ENCODE measurements around the gene HDAC4.

HDAC4 gene

DNA sequence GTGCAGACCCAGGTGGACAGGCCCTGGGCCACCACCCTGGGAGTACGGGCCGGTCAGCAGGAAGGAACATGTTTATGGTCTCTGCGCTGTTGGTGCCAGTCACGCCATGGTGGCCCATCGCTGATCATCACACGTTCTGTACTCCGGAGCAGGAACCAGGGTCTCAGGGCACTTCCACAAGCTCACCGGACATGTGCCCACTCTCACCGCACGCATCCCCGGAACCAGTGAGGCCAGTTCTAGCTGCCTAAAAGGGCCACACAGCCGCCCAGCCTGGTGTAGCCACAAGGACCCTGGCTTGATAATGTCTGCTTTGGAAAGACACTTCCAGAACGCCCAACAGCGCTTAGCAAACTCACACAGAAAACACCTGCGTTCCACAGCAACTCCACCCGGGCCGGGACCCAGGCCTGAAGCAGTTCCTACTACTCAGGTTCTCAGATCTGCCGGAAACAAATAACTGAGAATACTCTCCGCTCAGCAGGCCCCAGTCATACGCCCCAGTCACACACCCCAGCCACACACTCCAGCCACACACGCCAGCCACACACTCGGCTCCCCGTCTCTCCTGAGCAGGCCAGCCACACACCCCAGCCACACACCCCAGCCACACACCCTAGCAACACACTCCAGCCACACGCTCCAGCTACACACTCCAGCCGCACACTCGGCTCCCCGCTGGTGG lies 123.3 kb downstream of the HDAC4 start:
- no peak for ATAC-seq

DNA sequence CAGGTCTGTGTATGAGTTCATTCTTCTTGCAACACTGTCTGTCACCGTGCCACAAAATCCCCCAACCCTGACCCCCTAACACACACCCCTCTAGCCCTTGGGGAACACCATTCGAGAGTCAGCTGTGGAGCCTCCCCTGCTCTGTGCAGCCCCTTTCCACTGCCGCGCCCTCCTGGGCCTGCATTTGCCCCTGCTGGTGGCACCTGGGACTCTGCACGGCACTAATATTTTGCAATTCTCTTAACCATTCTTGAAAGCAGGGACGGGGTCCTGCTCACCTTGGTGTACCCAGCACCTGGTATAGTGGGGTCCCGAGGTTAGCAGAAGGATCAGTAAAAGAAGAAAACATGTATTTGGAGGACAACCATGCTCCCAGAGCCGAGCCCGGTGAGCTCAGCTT lies 124.0 kb downstream of the HDAC4 start:
- ATAC-seq, result no peak

DNA sequence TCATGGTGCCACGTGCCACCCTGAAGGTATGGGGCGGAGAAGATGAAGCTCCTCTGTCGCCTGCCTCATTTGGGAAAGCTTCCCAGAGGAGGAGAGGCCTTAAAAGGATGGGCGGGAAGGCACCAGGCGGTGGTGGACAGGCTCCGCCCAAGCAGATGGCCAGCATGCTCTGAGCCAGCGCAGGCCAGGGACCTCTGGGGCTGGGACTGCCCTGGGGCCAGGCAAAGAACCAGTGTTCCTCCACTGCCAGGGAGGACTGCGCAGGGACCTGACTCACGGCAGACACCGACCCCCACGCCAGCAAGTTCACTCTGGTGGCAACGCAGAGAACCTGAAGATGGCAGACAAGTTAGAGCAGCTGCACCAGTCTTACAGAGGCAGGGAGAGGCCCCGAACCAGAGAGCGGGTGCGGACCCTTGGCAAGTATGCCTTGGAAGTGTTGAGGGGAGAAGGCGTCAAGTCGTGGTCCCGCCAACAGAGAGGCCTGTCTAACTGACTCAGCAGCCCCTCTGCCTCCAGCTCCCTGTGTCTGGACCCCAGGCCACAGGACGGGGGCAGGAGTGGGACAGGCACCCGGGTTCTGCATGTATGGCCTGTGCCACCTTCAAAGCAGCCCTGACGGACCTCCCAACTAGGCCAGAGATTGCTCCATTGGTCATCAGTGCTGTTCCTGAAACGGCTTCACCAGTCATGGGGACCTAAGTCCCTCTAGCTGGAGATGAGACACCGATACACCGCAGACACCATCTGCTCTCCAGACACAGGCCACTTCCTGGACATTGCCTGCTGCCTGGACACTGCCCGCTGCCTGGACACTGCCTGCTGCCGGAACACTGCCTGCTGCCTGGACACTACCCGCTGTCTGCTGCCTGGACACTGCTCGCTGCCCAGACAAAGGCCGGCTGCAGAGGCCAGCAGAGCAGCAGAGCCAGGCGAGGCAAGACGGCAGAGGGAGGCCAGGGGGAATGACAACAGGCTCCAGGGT lies 124.7 kb downstream of the HDAC4 start:
- ATAC-seq, result no peak

DNA sequence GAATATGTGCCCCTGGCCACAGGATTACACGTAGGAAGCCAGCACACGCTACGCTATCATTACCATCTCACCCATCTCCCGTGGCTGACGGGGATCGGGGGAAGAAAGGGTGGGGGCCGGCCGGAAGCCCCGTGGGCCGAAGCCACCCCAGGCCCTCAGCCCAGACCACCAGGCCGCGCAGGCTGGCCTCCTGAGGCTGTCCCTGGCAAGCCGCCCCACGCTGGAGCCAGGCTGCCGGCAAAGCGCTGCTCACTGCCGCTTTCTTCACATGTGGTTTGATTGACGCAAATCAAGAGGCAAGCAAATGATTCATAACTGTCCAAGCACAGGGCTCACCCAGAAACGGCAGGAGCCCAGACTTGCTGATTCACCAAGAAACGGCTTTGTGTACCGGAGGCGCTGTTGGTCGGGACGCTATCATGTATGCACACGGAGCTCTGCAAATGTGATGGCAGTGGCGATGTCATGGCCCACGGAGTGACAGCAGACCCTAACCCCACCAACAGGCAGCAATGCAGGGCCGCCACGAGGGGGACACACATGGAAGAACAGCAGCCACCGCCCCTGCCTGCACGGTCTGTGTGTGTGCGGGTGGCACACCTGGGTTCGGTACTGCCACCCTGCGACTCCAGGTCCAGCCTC lies 125.7 kb downstream of the HDAC4 start:
- peak; percentile 94 for ATAC-seq

DNA sequence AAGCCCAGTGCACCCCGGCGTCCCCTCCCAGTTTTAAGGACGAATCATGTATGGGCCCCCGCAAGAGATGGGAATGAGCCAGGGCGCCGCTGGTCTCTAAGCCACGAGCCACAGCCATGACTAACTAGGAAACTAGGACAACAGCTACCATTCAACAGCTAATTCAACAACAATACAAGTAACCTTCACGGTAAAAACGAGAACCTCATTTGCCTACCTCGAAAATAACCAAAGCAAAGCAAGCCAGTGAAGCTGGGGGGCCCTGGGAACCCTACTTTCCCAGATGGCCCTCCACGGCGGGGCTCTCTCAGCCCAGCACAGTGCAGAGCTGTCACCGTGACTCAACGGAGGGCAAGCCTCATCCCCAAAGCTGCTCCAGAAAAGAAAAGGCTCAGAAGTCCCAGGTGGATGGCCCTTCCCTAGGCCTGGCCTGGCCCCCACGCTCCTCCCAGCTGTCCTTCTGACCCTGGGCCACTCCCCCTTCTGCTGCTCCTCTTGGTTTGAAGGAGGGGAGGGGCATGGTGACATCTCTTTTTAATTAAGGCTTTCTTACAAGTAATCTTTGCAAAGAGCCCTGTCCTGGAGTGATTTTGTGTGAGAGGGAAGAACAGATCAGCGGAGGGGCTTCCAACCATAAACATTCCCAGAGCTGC lies 126.3 kb downstream of the HDAC4 start:
- peak; percentile 25 to 29 for ATAC-seq

DNA sequence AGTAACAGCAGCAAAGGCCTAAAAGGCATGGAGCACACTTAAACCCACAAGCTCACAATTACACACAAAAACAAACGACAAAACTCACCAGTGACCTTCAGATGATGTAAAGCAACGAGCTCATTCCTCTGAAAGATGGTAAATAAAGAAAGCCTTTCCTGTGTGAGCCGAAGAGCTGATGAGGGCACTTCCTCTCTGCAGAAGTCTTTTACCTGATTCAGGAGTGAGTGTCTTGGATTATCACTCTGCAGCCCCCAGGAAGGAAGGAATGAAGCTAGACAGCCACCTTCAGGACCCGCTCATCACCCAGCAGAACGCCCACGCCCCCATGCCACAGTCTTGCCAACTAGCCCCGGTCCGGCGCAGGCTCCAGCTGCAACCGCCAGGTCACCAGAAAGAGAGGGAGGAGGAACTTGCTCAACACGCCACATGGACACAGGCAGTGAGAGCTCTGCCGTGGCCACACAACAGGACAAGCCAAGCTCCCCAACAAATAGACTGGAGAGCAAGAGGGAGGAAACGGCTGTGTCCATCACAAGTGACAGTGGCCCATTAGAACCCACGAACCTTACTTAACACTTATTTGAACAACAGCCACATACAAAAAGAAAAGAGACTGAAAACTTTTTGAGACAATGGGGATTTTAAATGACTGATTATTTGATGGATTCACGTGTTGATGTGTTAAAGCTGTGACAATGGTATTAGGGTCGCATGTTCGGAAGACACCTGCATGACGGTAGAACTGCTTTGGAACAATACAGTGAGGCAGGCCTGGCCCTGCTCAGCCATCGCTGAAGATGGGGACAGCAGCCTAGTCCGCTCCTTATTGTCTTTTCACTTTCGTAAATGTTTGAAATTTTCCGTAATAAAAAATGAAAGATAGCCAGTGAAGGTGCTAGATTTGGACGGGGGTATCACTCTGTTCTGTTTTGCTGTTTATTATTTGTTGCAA lies 127.3 kb downstream of the HDAC4 start:
- ATAC-seq, result no peak

DNA sequence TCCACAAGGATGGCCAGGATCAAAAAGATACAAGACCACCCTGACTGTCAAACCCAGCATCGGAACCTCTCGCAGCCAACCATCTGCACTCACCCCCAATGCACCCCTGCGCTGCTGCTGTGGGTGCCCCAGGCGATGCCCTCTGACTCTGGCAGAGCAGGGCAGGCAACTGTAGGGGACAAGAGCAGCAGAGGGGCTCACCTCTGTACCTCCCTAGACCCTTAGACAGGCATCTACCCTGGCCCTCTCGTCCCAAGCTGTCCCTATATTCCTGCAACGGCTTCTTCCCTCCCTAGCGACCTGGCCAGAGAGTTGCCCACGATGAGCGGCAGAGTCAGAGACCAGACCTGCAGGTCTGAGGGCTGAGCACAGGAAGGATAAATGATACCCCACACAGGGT lies 128.2 kb downstream of the HDAC4 start:
- ATAC-seq, result no peak

DNA sequence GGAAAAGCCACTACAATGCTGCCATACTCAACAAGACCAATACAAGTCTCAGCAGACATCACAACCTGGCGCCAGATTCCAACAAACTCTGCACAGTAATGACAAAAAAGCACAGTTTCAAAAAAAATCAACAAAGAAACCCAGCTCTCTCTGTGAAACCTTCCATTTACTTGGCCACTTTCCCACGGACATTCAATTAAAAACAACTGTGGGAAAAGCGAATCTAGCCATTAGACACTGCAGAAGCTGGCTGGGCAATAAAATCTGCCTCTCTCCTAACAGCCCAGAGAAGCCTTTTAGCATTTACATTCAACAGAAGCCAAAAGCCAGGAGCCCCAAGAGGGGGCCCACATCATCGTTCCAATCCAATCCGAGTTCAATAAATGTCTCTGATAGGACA lies 128.9 kb downstream of the HDAC4 start:
- ATAC-seq, result no peak

DNA sequence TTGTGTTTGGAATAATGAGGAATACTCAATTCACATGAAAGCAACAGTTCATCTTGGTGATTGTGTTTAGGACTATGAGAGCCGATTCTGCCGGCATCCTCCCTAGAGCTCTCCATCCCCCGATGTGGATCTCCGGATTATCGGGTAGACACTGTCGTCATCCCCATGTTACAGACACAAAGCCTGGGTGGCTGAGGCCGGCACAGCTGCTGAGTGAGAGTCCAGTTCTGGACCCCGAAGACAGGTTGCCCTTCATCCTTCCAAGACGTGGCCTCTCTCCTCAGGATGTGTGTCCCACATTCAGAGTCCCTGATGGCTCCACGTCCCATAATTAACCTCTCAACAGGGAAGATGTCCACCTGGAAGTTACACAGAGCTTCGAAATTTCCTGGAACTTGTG lies 129.3 kb downstream of the HDAC4 start:
- no peak for ATAC-seq

DNA sequence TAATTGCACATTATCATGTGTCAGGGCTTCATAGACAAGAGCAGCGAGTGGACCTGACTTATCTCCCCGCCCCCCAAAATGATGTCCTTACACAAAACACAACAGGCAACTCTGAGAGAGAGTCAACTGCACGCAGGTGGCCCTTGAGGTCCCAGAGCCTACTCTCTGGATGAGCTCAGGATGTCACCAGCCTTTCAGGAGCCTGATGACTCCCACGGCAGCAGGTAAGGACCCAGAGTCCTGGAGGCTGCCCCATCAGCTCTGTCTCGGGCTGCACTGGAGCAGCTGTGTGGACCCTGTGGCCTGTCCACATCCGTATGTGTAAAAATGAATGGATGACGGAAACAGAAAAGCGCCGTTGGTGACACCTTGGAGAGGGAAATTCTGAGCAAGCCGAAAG lies 130.9 kb downstream of the HDAC4 start:
- ATAC-seq, result no peak

DNA sequence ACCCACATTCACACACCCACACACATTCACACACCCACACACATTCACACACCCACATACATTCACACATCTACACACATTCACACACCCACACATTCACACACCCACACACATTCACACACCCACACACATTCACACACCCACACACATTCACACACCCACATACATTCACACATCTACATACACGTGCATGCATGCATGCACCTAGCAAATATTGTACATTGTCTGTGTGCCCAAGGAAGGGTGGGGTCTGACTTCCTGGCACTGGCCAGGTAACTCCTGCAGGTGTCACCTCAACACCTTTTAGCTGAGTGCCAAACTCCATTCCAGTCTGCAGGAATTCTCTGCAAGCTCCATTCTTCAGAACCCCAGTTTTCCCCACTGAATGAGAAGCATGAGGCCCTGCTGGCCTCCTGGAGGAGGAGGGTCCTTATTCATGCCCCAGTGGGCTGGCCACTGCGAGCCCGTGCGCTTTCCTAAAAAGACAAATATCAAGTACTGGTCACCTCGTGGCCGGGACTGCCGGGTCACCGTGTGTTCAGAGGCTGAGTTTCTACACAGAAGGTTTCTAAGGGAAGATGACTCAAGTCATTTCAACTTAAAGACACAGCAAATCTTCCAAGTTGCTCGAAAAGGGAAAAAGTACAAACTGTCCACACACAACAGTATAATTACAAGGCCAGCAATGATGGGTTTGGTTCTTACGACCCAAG lies 131.5 kb downstream of the HDAC4 start:
- ATAC-seq, result no peak

DNA sequence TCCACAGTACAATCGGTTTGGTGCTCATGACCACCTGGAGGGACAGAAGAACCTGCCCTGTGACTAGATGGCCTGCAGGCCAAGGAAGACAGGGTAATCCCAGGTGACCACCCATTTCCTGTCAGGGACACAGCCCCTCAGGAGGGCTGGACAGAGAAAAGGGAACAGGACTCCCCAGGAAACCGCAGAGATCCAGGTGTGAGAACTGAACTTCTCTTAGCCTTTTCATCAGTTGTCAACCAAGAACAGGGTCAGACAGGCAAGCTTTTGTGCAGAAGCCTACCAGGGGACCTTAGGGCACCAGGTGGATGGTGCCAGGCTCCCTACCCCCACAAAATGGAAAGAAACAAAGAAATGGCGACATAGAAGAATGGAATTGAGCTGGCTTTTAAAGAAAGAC lies 132.3 kb downstream of the HDAC4 start:
- no peak for ATAC-seq

DNA sequence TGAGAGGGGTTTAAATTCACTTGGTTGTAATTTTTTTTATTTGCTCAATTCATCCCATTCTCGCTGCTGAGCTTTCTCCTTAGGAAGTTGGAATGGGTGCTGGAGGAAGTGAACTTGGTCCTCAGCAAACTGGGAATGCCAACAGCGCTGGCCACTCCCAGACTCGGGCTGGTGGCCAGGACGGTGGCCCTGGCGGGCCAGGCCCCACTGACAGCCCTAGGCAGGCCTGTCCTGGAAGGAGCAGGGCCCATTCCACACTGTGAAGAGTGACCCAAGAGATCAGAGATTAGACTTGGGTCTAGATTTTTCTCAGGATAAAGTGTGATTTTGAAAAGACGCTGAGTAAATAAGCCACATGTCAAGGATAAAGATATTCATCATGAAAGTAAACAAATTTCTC lies 132.7 kb downstream of the HDAC4 start:
- no peak for ATAC-seq

DNA sequence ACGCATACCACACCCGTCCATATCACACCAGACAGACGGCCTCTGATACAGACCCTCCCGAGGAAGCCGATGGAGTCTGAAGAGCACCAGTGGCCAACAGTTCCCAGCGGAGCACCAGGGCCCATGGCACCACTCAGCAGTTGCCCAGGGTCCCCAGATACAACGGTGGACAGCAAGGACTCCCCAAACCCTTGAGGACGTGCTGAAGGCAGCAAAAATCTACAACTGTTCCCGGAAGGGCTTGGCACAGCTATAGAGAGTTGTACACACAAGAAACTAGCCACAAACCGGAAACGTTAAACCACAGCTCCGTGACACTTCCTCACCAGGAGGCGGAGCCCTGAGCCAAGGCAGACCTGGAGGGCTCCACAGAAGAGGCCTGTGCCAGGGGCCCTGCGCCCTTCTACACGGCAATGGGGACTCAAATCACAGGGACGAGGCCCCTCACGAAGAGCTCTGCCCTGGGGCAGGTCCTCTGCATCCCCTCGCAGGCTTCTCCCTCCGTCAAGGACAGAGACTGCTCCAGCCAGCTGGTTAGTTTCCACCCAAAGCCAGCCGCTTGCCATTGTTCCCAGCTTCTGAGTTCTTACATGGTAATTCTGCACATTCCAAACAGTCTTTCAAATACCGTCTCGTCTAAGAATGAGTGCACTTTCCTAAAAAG lies 133.4 kb downstream of the HDAC4 start:
- peak; percentile 91 to 95 for ATAC-seq

DNA sequence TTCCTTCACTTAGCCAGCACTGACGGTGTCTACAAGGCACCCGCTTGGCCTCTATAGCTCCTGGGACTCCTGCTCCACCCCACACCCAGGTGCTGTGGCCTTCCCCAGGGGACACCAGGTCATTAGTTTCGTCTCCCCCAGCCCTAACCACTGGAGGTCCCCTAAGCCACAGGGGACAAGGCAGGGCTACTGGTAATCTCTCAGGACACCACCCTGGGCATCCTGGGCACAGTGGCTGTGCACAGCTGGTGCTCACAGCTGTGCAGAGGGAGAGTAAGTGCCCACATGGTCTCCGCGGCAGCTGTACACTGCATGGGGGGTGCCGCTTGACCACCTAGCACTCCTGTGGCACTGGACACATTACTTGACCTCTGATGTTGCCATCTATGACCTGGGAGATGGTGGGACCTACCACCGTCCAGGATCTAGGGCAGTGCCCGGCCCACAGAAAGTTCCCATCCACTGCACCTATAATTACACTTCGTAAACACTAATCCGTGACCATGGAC lies 134.0 kb downstream of the HDAC4 start:
- no peak for ATAC-seq

DNA sequence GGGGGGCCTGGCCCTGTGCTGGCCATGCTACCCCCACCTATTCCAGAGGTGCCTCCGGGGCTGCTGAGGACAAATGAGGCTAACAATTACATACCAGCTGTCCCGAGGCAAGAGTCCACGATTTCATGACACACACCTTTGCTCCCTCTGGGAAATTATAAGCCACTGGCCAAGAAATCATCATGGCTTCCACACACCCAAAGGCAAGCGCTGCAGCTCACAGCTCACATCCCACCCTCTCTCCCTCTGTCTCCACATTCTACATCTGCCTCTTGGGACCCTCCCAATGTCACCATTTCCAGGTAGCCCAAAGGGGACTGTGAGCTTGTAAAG lies 134.4 kb downstream of the HDAC4 start:
- ATAC-seq, result no peak

DNA sequence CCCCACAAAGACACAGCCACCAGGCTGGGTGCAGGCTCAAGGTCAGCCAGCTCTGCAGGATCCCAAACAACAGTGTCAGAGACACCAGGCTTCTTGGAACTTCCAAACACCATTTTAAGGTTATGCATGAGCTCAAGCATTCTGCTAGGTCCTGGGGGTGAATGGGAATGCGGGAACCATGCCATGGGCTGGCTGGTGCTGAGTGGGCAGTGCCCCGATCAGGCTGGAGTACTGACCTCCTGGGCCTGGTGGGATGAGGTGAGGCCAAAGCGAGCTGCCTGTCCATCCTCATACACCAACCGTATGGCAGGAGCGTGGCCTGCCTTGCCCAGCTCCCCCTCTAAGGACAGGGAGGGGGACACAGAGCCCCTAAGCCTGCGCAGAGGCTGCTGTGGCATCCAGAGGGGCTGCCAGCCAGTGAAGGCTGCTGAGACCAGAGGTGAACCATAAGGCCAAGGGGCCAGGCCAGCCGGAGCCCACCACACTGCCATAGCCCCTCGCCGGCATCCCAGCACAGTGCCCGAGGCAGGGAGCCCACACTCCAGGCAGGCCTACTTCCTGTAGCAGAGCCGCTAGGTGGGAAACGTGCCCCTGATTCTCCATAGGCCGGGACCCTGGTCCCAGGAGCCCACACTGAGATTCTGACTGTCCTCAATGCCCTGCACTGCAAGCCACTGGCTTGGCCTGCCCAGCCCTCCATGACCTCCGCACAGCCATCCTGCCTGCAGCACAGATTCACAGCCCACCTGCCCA lies 135.0 kb downstream of the HDAC4 start:
- ATAC-seq, result no peak

DNA sequence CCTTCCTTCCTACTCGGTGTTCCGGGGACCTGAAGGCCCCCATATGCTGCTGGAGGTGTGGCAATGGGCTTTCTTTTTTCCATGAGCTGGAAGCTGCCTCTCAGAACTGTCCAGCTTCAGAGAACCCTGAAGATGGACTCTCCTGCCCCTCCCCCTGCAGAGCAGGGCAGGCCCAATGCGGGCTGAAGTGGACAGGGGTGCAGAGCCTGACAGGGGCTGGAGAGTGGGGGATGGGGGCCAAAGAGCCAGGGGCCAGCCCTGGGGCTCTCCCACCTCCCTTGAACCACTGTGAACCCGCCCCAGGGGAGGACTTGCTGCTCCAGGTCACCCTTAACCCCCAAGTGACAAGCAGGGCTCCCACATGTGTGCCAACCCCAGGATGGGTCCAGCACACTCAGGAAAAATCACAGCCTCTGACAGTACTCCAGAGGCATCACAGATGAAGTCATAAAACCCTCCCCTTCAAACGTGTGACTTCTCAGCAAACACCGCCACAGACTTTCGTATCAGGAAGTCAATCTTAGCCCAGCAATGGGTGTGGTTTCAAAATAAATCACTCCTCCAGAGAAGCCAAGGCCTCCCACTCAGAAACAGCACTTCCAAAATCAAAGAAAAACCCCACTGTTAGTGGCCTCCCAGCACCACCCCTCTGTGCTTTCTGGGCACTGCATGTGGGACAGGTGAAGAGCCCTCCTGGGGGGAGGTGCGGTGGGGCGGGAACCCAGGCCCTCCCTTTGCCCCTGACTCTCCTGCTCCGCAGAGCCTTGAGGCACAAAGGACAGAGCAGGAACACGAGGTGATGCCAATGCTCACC lies 135.8 kb downstream of the HDAC4 start:
- peak; percentile 67 to 81 for ATAC-seq

DNA sequence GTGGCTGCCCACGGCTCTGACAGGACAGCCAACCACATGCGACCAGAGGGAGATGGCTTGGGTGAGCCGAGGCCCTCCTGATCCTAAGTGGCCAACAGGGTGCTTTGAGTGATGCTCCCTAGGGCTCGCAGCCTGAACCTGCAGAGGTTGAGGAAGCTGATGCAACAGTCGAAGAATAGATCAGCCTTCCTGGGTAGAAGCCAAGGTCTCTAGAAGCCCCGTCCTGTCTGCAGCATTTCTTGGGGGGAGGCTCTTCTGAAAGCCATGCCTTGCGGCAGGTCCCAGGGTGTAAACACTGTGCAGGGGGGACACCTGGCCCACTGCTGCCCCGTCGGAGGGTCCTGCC lies 136.4 kb downstream of the HDAC4 start:
- ATAC-seq, result no peak

All from activated CD4-positive, CD25-positive, alpha-beta regulatory T cell treated with anti-CD3 and anti-CD28 coated beads, Interleukin-2, amount 50 U/mL, for 24 hours (primary cell).